Activated CD4-positive, alpha-beta memory T cell treated with anti-CD3 and anti-CD28 coated beads for 36 hours (primary cell): ENCODE measurements around the gene TRPM2. TPM values are rescaled to one million over a fixed set of nuclear protein-coding genes. Genes with fewer than 3 reads are reported as not detected.
A peak's percentile ranks its signal among the peaks of the same experiment; 100 is the strongest.
"Not testable (repeated sequence)": the region's sequence is repeated elsewhere in the genome, so short reads cannot be mapped to it uniquely, and the experiment has no call there.

Source experiments
- CTCF ChIA-PET: fragments of 350-600 bp; sonication (Branson Sonifier 250); formaldehyde crosslinking; loops from one replicate; lab custom pipeline; 2021; ENCODE audit warnings: antibody characterized with exemption, inconsistent platforms; lab: Charles Lee
- POLR2A ChIA-PET: fragments of 350-600 bp; sonication (Branson Sonifier 250); formaldehyde crosslinking; loops from one replicate; lab custom pipeline; 2021; ENCODE audit warnings: antibody characterized with exemption; lab: Charles Lee
- DNase-seq: peaks from one replicate; pipeline ENCODE4 v3.0.0-alpha.2; 2020
- H3K27ac Mint-ChIP-seq: one replicate; pipeline ENCODE4 v1.8.0; 2021; ENCODE audit warnings: mixed read lengths
- H3K27me3 Mint-ChIP-seq: one replicate; pipeline ENCODE4 v1.8.0; 2021; ENCODE audit warnings: mixed read lengths
- H3K36me3 Mint-ChIP-seq: one replicate; pipeline ENCODE4 v1.8.0; 2021; ENCODE audit warnings: mixed read lengths
- H3K4me1 Mint-ChIP-seq: one replicate; pipeline ENCODE4 v1.8.0; 2021; ENCODE audit warnings: low read depth, mixed read lengths
- H3K4me3 Mint-ChIP-seq: one replicate; pipeline ENCODE4 v1.8.0; 2021; ENCODE audit warnings: mild to moderate bottlenecking, mixed read lengths
- H3K9me3 Mint-ChIP-seq: one replicate; pipeline ENCODE4 v1.8.0; 2021; ENCODE audit warnings: mixed read lengths
- intact Hi-C: fragments of 100-400 bp; cut with micrococcal nuclease; formaldehyde crosslinking; loops from one replicate; pipeline ENCODE4 v1.15.1; 2023
- total RNA-seq, 2 experiments: library from RNA; stranded (reverse); gene quantifications; one replicate each; pipeline ENCODE4 v1.2.3, GENCODE V29; 2021

Gene TRPM2
- total RNA-seq, 2 experiments from 2014 or later: 1.6 to 1.9 TPM

DNA sequence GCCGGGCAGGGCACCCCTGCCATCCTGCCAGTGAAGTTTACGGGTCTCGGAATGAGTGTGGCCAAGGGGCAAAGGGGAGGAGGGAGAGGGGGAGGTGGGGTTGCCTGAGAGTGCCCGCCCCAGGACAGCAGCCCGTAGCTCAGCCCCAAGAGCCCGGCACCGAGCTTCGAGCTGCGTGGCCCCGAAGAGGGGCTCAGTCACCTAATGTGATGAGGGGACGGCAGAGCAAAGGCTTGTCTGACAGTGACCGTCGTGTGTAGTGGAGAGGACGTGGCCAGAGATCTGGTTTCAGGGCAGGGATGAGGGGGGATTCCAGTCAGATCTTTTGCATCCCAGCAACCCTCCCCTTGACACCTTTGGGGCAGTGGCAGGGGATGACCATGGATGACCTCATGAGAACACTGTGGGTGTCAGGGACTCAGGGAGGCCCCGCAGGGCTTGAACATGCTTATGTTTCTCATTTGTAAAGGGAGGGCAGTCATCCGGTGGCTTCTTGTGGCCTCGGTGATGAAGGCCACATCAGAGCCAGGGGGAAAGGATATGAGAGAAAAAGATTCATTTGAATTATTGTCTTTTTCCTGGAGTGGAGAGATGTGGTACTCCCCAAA is 1.1 kb upstream of the TRPM2 start:
- no peaks in the 10 kb centered on the region for H3K9me3 Mint-ChIP-seq
- H3K27me3 Mint-ChIP-seq: peaks cover 10% of the 10 kb centered on the region
- peaks cover 38% of the 10 kb centered on the region for H3K4me1 Mint-ChIP-seq
- DNase-seq: peak; percentile 34
- CTCF ChIA-PET: no interaction called here
- H3K4me3 Mint-ChIP-seq: no peak overlapping the region
- POLR2A ChIA-PET: interaction anchor here (0.6 kb wide), 1 partner anchor 44 kb away, joined by 8 read pairs; no protein-coding TSS in a partner anchor
- H3K27ac Mint-ChIP-seq: no peak overlapping the region
- intact Hi-C loops: no loop called here
- H3K36me3 Mint-ChIP-seq: no peaks in the 10 kb centered on the region

DNA sequence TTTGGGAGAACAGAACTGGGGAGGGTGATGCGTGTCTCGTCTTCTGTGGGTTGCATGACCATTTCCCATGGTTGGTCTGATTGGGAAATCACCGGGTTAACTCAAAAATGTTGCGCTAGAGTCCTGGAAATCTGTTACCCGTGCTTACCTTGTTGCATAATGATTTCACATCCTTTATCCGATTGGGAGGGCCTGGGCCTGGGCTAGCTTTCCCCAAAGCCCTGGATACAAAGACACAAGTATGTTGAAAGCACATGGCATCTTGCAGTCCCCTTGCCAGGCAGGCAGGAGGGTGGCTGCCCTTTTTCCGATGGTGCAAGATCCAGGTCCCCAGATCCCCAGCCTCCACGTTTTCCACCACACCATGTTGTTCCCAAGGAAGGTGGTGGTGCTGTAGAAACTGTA is 582 bp downstream of the TRPM2 start:
- peaks cover 38% of the 10 kb centered on the region for H3K4me1 Mint-ChIP-seq
- H3K27me3 Mint-ChIP-seq: peaks cover 10% of the 10 kb centered on the region
- no peak for DNase-seq
- ChIA-PET POLR2A (no interaction called here), CTCF (no interaction called here)
- intact Hi-C loops: no loop called here
- no peaks in the 10 kb centered on the region for H3K9me3 Mint-ChIP-seq
- H3K27ac Mint-ChIP-seq: no peak overlapping the region
- no peak overlapping the region for H3K4me3 Mint-ChIP-seq
- H3K36me3 Mint-ChIP-seq: no peaks in the 10 kb centered on the region

DNA sequence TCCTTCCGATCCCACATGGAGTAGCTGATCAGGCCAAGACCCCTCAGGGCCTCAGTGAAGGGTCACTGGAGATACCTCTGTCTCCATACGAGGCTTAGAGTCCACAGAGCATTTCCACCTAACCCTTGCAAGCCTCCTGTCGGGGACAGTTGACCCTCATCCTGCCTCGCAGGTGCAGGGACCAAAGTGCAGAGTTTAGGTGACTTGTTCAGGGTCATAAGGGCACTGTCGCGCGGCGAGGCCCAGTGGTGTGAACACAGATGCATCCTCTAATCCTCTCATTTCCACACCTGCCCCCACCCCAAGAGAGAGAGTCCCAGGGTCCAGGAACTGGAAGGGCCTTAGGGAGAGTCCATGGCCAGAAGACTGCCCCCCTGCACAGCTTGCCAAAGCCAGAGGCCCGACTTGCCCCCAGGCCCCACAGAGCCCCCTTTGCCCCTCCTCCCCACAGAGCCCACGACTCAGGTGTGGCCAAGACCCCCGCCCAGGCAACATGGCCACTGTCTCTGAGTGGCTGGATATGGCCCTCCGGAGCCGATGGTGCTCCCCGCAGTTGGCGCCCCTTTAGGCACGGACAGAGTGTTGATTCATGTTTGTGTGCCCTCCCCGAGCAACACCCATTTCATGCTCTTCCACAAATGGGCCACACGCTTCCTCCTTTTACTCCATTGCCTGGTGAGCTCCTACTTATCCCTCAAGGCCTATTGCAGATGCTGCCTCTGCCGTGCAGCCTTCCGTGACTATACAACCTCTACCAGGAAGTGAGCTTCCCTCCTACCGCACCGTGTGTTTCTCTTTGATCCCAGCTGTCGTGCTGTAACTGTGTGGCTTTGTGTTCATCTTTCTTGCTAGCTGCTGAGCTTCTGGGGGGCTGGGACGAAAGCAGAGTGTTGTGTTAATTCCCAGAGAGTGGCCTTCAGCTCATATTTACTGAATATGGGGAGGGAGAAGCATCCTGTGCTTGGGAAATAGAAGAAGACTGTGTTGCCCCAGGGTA is 1.7 kb downstream of the TRPM2 start:
- intact Hi-C loops: no loop called here
- POLR2A ChIA-PET: no interaction called here
- H3K27me3 Mint-ChIP-seq: peaks cover 6% of the 10 kb centered on the region
- H3K4me1 Mint-ChIP-seq: peaks cover 38% of the 10 kb centered on the region
- peak; percentile 36 for DNase-seq
- CTCF ChIA-PET: interaction anchor here (1.5 to 1.7 kb wide), 2 partner anchors 57 to 125 kb away, joined by 4 to 5 read pairs; no protein-coding TSS in a partner anchor
- no peak overlapping the region for H3K27ac Mint-ChIP-seq
- H3K4me3 Mint-ChIP-seq: no peak overlapping the region
- no peaks in the 10 kb centered on the region for H3K9me3 Mint-ChIP-seq
- no peaks in the 10 kb centered on the region for H3K36me3 Mint-ChIP-seq

DNA sequence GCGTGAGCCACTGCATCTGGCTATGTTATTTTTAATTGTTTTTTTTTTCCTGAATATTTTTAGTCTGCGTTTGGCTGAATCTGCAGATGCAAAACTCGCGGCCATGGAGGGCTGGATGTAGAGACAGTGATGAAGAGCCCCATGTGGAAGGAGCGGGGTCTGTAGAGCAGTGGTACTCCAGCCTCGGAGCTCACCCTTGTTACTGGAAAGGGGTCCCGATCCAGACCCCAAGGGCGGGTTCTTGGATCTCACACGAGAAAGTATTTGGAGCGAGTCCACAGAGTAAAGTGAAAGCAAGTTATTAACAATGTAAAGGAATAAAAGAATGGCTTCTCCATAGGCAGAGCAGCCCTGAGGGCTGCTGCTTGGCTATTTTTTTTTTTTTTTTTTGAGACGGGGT is 2.7 kb downstream of the TRPM2 start:
- Mint-ChIP-seq H3K27ac (no peak overlapping the region), H3K9me3 (no peaks in the 10 kb centered on the region), H3K27me3 (peaks cover 4% of the 10 kb centered on the region), H3K36me3 (no peaks in the 10 kb centered on the region), H3K4me3 (no peak overlapping the region), H3K4me1 (peaks cover 38% of the 10 kb centered on the region)
- intact Hi-C loops: no loop called here
- ChIA-PET POLR2A (no interaction called here), CTCF (interaction anchor here (1.5 to 1.7 kb wide), 2 partner anchors 58 to 124 kb away, joined by 4 to 5 read pairs; no protein-coding TSS in a partner anchor)
- DNase-seq: no peak

DNA sequence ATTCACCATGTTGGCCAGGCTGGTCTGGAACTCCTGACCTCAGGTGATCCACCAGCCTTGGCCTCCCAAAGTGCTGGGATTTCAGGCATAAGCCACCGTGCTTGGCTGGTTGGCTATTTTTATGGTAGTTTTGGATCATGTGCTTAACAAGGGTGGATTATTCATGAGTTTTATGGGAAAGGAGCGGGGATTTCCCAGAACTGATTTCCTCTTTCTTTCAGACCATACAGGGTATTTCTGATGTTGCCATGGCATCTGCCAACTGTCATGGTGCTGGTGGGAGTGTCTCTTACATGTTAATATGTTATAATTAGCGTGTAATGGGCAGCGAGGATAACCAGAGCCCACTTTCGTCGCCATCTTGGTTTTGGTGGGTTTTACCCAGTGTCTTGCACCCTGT is 3.2 kb downstream of the TRPM2 start:
- intact Hi-C loops: no loop called here
- POLR2A ChIA-PET: no interaction called here
- no peak for DNase-seq
- Mint-ChIP-seq H3K27ac (no peak overlapping the region), H3K4me3 (peak overlapping the region; percentile 12), H3K36me3 (no peaks in the 10 kb centered on the region), H3K4me1 (peaks cover 38% of the 10 kb centered on the region), H3K9me3 (no peaks in the 10 kb centered on the region), H3K27me3 (peaks cover 1% of the 10 kb centered on the region)
- CTCF ChIA-PET: no interaction called here

DNA sequence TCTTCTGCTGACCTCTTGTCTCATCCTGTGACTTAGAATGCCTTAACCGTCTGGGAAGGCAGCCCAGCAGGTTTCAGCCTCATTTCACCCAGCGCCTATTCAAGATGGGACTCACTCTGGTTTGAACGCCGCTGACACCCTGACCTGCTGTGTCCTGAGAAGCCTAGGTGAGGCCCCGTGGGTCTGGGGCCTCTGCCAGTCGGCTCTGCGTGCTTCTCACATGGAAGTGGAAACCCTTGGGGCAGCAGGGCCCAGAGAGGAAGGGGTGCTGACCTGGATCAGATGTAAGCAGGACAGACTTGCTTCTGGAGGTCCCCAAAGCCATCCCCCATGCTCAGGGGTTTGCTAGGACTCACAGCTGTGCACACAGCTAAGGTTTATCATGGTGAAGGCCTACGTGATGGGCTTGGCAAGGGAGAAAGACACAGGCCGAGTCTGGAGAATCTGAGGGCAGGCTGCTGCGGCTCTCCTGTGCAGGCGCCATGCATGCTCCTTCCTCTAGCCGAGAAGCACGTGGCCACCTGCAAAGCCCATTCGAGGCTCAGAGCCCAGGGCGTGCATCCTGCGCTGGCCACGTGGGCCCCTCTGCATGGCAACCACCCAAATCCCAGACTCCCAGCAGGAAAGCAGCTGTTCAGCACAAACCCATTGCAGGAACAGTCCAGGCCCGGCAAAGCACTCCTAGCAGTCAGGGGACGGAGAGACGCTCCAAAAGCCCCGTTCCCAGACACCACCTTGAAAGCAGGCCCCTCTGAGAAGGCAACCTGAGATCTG is 3.8 kb downstream of the TRPM2 start:
- CTCF ChIA-PET: no interaction called here
- no peaks in the 10 kb centered on the region for H3K9me3 Mint-ChIP-seq
- H3K36me3 Mint-ChIP-seq: no peaks in the 10 kb centered on the region
- peaks cover 1% of the 10 kb centered on the region for H3K27me3 Mint-ChIP-seq
- intact Hi-C loops: no loop called here
- POLR2A ChIA-PET: no interaction called here
- no peak overlapping the region for H3K4me3 Mint-ChIP-seq
- H3K27ac Mint-ChIP-seq: no peak overlapping the region
- H3K4me1 Mint-ChIP-seq: peaks cover 37% of the 10 kb centered on the region
- no peak for DNase-seq

DNA sequence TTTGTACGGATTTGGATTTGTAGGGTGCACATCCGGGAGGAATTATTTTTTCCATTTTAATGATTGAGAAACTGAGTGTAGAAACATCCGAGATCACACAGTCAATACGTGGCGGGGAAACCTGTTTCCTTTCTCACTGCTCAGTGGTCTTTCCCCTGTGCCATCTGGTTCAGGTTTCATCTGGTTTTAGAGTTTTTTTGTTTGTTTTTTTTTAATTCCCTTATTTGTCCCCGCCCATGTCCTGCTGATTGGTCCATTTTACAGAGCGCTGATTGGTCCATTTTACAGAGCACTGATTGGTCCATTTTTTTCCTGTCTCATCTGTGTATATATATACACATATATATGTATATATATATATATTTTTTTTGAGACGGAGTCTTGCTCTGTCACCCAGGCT is 6.0 kb downstream of the TRPM2 start:
- peaks cover 8% of the 10 kb centered on the region for H3K9me3 Mint-ChIP-seq
- no peaks in the 10 kb centered on the region for H3K27me3 Mint-ChIP-seq
- no peak for DNase-seq
- POLR2A ChIA-PET: no interaction called here
- no peak overlapping the region for H3K27ac Mint-ChIP-seq
- intact Hi-C loops: no loop called here
- CTCF ChIA-PET: no interaction called here
- peaks cover 2% of the 10 kb centered on the region for H3K36me3 Mint-ChIP-seq
- H3K4me1 Mint-ChIP-seq: peaks cover 17% of the 10 kb centered on the region
- no peak overlapping the region for H3K4me3 Mint-ChIP-seq

DNA sequence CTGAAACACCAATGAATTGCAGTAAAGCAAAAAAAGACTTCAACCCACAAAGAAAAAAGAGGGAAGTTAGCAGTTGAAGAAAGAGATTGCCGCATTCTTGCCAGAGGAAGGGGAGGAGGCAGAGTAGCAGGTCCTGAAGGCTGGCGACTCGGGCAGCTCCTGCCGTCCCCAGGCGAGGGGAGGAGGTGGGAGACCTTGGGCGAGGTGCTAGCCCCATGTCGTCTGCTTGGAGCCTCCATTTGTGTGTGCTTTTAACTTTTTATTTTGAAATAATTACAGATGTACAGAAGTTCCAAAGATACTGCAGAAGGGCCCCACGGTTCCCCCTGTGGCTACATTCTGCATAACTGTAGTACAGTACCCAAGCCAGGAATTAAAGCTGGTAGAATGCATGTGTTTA is 6.7 kb downstream of the TRPM2 start:
- CTCF ChIA-PET: no interaction called here

DNA sequence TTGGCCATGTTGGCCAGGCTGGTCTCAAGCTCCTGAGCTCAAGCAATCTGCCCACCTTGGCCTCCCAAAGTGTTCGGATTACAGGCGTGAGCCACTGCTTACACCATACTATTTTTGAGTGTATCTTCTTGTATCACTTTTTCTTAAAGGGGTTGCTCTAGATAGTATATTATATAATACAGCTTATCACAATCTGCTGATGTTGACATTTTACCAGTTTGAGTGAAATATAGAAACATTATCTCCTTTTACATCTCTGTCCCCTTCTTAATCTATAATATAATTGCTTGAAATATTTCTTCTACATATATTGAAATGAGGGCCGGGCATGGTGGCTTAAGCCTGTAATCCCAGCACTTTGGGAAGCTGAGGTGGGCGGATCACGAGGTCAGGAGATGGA is 8.5 kb downstream of the TRPM2 start:
- intact Hi-C loops, H3K9me3 Mint-ChIP-seq, POLR2A ChIA-PET, H3K4me1 Mint-ChIP-seq, H3K27me3 Mint-ChIP-seq, H3K27ac Mint-ChIP-seq, H3K36me3 Mint-ChIP-seq, DNase-seq, H3K4me3 Mint-ChIP-seq: not testable (repeated sequence)
- CTCF ChIA-PET: interaction anchor here (0.5 kb wide), 1 partner anchor 553 kb away, joined by 3 read pairs; no protein-coding TSS in a partner anchor

More for the DNA sequence above, 6.7 kb downstream of the TRPM2 start:
- Mint-ChIP-seq H3K27ac (no peak overlapping the region), H3K4me3 (no peak overlapping the region), H3K9me3 (peaks cover 8% of the 10 kb centered on the region), H3K36me3 (peaks cover 2% of the 10 kb centered on the region), H3K27me3 (no peaks in the 10 kb centered on the region), H3K4me1 (peaks cover 11% of the 10 kb centered on the region)
- POLR2A ChIA-PET: no interaction called here
- intact Hi-C loops: no loop called here
- DNase-seq: no peak

DNA sequence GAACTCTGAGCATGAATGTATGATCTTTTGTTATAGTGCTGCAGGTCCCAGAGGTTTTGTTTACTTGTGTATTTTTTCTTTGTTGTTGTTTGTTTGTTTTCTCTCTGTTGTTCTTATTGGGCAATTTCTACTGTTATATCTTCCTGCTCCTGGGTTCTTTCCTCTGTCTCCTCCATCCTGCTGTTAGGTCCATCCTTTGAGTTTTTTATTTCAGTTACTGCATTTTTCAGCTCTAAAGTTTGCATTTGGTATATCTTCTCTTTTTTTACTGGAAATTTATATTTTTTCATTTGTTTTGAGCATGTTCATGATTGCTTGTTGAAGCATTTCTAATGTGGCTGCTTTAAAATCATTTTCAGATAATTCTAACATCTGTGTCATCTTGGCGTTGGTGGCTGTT is 9.9 kb downstream of the TRPM2 start:
- H3K27me3 Mint-ChIP-seq: no peaks in the 10 kb centered on the region
- no peak overlapping the region for H3K27ac Mint-ChIP-seq
- no peak for DNase-seq
- no peak overlapping the region for H3K4me3 Mint-ChIP-seq
- peaks cover 2% of the 10 kb centered on the region for H3K36me3 Mint-ChIP-seq
- intact Hi-C loops: no loop called here
- ChIA-PET CTCF (no interaction called here), POLR2A (no interaction called here)
- H3K4me1 Mint-ChIP-seq: no peaks in the 10 kb centered on the region
- peaks cover 8% of the 10 kb centered on the region for H3K9me3 Mint-ChIP-seq

DNA sequence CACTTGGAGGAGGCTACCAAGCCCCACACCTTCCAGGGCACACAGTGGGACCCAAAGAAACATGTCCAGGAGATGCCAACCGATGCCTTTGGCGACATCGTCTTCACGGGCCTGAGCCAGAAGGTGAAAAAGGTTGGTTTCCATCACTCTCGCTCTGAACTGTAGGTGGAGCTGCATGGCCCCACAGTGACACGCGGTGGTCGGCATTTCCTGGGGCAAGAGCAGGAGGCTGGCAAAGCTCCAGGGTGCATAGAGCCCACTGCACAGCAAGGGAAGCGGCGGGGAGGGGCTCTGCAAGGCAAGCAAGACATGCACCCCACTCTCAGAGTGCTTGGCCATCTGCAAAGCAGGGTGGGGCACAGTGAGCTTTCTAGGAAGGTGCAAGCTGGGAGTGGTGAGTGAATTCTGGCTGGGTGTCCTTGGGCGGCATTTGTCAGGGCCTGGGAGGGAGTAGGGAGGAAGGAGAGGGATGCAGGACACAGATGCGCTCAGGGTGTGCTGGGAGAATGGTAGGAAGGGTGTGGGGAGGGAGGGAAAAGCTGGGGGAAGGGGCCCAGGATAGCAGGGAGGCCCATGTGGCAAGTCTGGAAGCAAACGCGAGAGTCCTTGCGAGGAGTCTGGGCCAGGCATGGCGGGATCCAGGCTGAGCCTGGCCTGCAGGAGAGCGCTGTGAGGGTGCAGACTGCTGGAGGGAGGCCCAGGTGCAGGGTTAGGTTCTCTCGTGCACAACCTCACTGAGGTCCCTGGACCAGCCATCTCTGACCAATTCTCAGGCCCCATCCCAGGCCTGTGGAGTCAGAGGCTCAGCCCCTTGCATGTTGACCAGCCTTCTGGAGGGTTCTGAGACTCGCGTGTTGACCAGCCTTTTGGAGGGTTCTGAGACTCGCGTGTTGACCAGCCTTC is 11.0 kb downstream of the TRPM2 start:
- intact Hi-C loops: no loop called here
- no peaks in the 10 kb centered on the region for H3K4me1 Mint-ChIP-seq
- ChIA-PET CTCF (no interaction called here), POLR2A (no interaction called here)
- no peak overlapping the region for H3K27ac Mint-ChIP-seq
- H3K27me3 Mint-ChIP-seq: no peaks in the 10 kb centered on the region
- H3K9me3 Mint-ChIP-seq: peaks cover 8% of the 10 kb centered on the region
- H3K36me3 Mint-ChIP-seq: peaks cover 2% of the 10 kb centered on the region
- no peak for DNase-seq
- H3K4me3 Mint-ChIP-seq: no peak overlapping the region
